H1 (cell line): ENCODE data around the gene TNS3. TPM values are rescaled to one million over a fixed set of nuclear protein-coding genes. Genes with fewer than 3 reads are reported as not detected.

Experiments used
- CTCF ChIA-PET: fragments of 300-600 bp; sonication (Branson Sonifier 250); formaldehyde crosslinking; loops from one replicate; lab custom pipeline; 2021; ENCODE audit not compliant: partially characterized antibody; lab: Charles Lee
- POLR2A ChIA-PET: fragments of 300-600 bp; sonication (Branson Sonifier 250); formaldehyde crosslinking; loops from one replicate; lab custom pipeline; 2021; ENCODE audit warnings: inconsistent platforms; ENCODE audit not compliant: partially characterized antibody; lab: Charles Lee
- DNase-seq, 2 experiments: peaks; one replicate each; pipeline versions ENCODE4 v3.0.0 to v3.0.0-alpha.2; 2010 to 2022; ENCODE audit warnings: low spot score in 2 of 2, low read depth in 1 of 2, mixed read lengths in 1 of 2
- FAIRE-seq: peaks from 2 replicates; lab custom pipeline; 2011; peaks lifted over from hg19 to GRCh38; lab: Jason Lieb, UNC
- H2AFZ ChIP-seq: 2 replicates; pipeline ENCODE4 v1.8.1; 2012; ENCODE audit warnings: low read length, inconsistent platforms
- H2AK5ac ChIP-seq: 2 replicates; pipeline ENCODE4 v1.6.1; 2013; ENCODE audit warnings: low read depth, low read length
- H2BK120ac ChIP-seq: replicated peaks from 2 replicates; pipeline ENCODE3; 2013; ENCODE audit warnings: low read depth, low read length, inconsistent platforms
- H2BK12ac ChIP-seq: 2 replicates; pipeline ENCODE4 v1.6.1; 2013; ENCODE audit warnings: low read depth, low read length
- H2BK15ac ChIP-seq: 2 replicates; pipeline ENCODE4 v1.6.1; 2013; ENCODE audit warnings: low read length
- H2BK20ac ChIP-seq: 2 replicates; pipeline ENCODE4 v1.6.1; 2013; ENCODE audit warnings: low read length
- H2BK5ac ChIP-seq: 2 replicates; pipeline ENCODE4 v1.6.1; 2013; ENCODE audit warnings: low read depth, low read length
- H3K14ac ChIP-seq: 2 replicates; pipeline ENCODE4 v1.6.1; 2013; ENCODE audit warnings: inconsistent platforms; ENCODE audit not compliant: insufficient read length
- H3K18ac ChIP-seq: 2 replicates; pipeline ENCODE4 v1.6.1; 2013; ENCODE audit warnings: low read length; ENCODE audit errors: extremely low read depth
- H3K23ac ChIP-seq: 2 replicates; pipeline ENCODE4 v1.6.1; 2013; ENCODE audit warnings: inconsistent platforms; ENCODE audit not compliant: insufficient read length
- H3K23me2 ChIP-seq: 2 replicates; pipeline ENCODE4 v1.6.1; 2013; ENCODE audit warnings: low read depth, low read length
- H3K27ac ChIP-seq: 2 replicates; pipeline ENCODE4 v1.6.1; 2011; ENCODE audit warnings: low read depth, low read length, inconsistent platforms
- H3K27me3 ChIP-seq, 4 experiments: replicated peaks in 1 of 4; 1 replicate in 1 of 4; 2 replicates in 3 of 4; pipeline versions ENCODE4 v1.6.1 to v1.8.1; 2011 to 2013; ENCODE audit warnings: low read length in 3 of 4, mild to moderate bottlenecking in 3 of 4, inconsistent platforms in 2 of 4, mixed read lengths in 2 of 4, moderate library complexity in 1 of 4; ENCODE audit not compliant: control insufficient read depth in 3 of 4, insufficient read depth in 3 of 4; ENCODE audit errors: extremely low read depth in 1 of 4
- H3K36me3 ChIP-seq, 4 experiments: 2 replicates each; pipeline versions ENCODE4 v1.6.1 to v1.8.1; 2011 to 2013; ENCODE audit warnings: mild to moderate bottlenecking in 4 of 4, low read length in 3 of 4, moderate library complexity in 2 of 4, control low read depth in 1 of 4, inconsistent platforms in 1 of 4; ENCODE audit not compliant: insufficient read depth in 4 of 4, control insufficient read depth in 2 of 4
- H3K4ac ChIP-seq: replicated peaks from 2 replicates; pipeline ENCODE3; 2013; ENCODE audit warnings: low read length, low read depth, mixed read lengths, inconsistent platforms; ENCODE audit not compliant: insufficient read length
- H3K4me1 ChIP-seq, 4 experiments: replicated peaks in 1 of 4; 1 replicate in 1 of 4; 2 replicates in 3 of 4; pipeline versions ENCODE4 v1.6.1 to v1.8.1; 2011 to 2013; ENCODE audit warnings: low read length in 3 of 4, inconsistent platforms in 2 of 4, mixed read lengths in 1 of 4; ENCODE audit not compliant: insufficient read depth in 4 of 4, control insufficient read depth in 3 of 4
- H3K4me2 ChIP-seq, 2 experiments: 2 replicates each; pipeline versions ENCODE4 v1.6.1 to v1.8.1; 2011 to 2013; ENCODE audit warnings: low read depth in 2 of 2, low read length in 2 of 2, control low read depth in 1 of 2, inconsistent platforms in 1 of 2, mild to moderate bottlenecking in 1 of 2; ENCODE audit not compliant: insufficient read depth in 1 of 2
- H3K4me3 ChIP-seq, 4 experiments: fragments of 200-600, 300-600 bp in 1 of 4; sonication (generic), shearing (Covaris generic), sonication (Bioruptor Twin) in 1 of 4; 2 replicates each; pipeline versions ENCODE4 v1.5.1 to v1.8.1; 2011 to 2016; ENCODE audit warnings: low read length in 4 of 4, low read depth in 3 of 4, control low read depth in 2 of 4, inconsistent platforms in 2 of 4, mild to moderate bottlenecking in 2 of 4, mixed read lengths in 1 of 4, moderate library complexity in 1 of 4; ENCODE audit not compliant: insufficient read depth in 2 of 4; ENCODE audit errors: extremely low read depth in 1 of 4
- H3K56ac ChIP-seq: replicated peaks from 2 replicates; pipeline ENCODE3; 2013; ENCODE audit warnings: low read depth, mild to moderate bottlenecking, mixed read lengths, low read length, inconsistent platforms; ENCODE audit not compliant: insufficient read length
- H3K79me1 ChIP-seq: 2 replicates; pipeline ENCODE4 v1.6.1; 2013; ENCODE audit warnings: low read depth, low read length, control low read depth
- H3K79me2 ChIP-seq, 2 experiments: 2 replicates each; pipeline versions ENCODE4 v1.6.1 to v1.8.1; 2012 to 2013; ENCODE audit warnings: low read length in 2 of 2, mild to moderate bottlenecking in 2 of 2, inconsistent platforms in 1 of 2; ENCODE audit not compliant: insufficient read depth in 2 of 2, control insufficient read depth in 1 of 2
- H3K9ac ChIP-seq, 4 experiments: replicated peaks in 1 of 4; 1 replicate in 1 of 4; 2 replicates in 3 of 4; pipeline versions ENCODE4 v1.6.1 to v1.8.1; 2011 to 2013; ENCODE audit warnings: low read depth in 3 of 4, low read length in 3 of 4, control low read depth in 2 of 4, mild to moderate bottlenecking in 2 of 4, moderate library complexity in 2 of 4, inconsistent platforms in 1 of 4; ENCODE audit errors: extremely low read depth in 1 of 4
- H3K9me3 ChIP-seq, 2 experiments: 2 replicates each; pipeline versions ENCODE4 v1.6.1 to v1.8.1; 2012 to 2013; ENCODE audit warnings: mild to moderate bottlenecking in 2 of 2, moderate library complexity in 2 of 2, control low read depth in 1 of 2, inconsistent platforms in 1 of 2, low read depth in 1 of 2, low read length in 1 of 2, mixed read lengths in 1 of 2; ENCODE audit not compliant: insufficient read depth in 2 of 2
- H4K20me1 ChIP-seq, 2 experiments: replicated peaks in 1 of 2; 2 replicates each; pipeline versions ENCODE3 to v1.8.1; 2011 to 2013; ENCODE audit warnings: inconsistent platforms in 2 of 2, low read length in 2 of 2, mild to moderate bottlenecking in 1 of 2; ENCODE audit not compliant: insufficient read depth in 2 of 2, control insufficient read depth in 1 of 2
- H4K5ac ChIP-seq: 2 replicates; pipeline ENCODE4 v1.6.1; 2013; ENCODE audit warnings: low read length, low read depth, mixed read lengths, inconsistent platforms; ENCODE audit not compliant: insufficient read length
- H4K8ac ChIP-seq: 2 replicates; pipeline ENCODE4 v1.8.0; 2013; ENCODE audit warnings: mild to moderate bottlenecking, moderate library complexity, low read length, inconsistent platforms; ENCODE audit not compliant: insufficient read depth; ENCODE audit errors: extremely low read depth
- H4K91ac ChIP-seq: replicated peaks from 2 replicates; pipeline ENCODE3; 2013; ENCODE audit warnings: low read length, mixed read lengths, inconsistent platforms; ENCODE audit not compliant: insufficient read length
- ATF3 ChIP-seq: IDR thresholded peaks from 2 replicates; pipeline ENCODE4 v1.6.1; 2011; ENCODE audit warnings: low read depth, mild to moderate bottlenecking, low read length; ENCODE audit not compliant: insufficient read depth
- BRCA1 ChIP-seq: IDR thresholded peaks from 2 replicates; pipeline ENCODE4 v1.6.1; 2012; ENCODE audit warnings: low read depth, low read length, improper control_type of control experiment
- CHD1 ChIP-seq: IDR thresholded peaks from 2 replicates; pipeline ENCODE4 v1.6.1; 2012; ENCODE audit warnings: low read depth, low read length, improper control_type of control experiment
- CHD2 ChIP-seq: IDR thresholded peaks from 2 replicates; pipeline ENCODE4 v1.6.1; 2012; ENCODE audit warnings: low read length, improper control_type of control experiment
- EP300 ChIP-seq, 2 experiments: IDR thresholded peaks; 1 replicate in 1 of 2; 2 replicates in 1 of 2; pipeline ENCODE4 v1.6.1; 2011 to 2012; ENCODE audit warnings: low read depth in 2 of 2, low read length in 2 of 2, mild to moderate bottlenecking in 2 of 2, borderline replicate concordance in 1 of 2, inconsistent platforms in 1 of 2, moderate library complexity in 1 of 2
- GTF2F1 ChIP-seq: IDR thresholded peaks from 2 replicates; pipeline ENCODE4 v1.6.1; 2012; ENCODE audit warnings: low read depth, low read length, improper control_type of control experiment, borderline replicate concordance
- HDAC6 ChIP-seq: IDR thresholded peaks from one replicate; pipeline ENCODE4 v1.7.1; 2012; ENCODE audit warnings: low read depth, mild to moderate bottlenecking, inconsistent platforms, low read length, moderate library complexity
- SIRT6 ChIP-seq: IDR thresholded peaks from one replicate; pipeline ENCODE4 v1.7.1; 2012; ENCODE audit warnings: low read length, inconsistent platforms
- SIX5 ChIP-seq: IDR thresholded peaks from 2 replicates; pipeline ENCODE4 v1.6.1; 2011; ENCODE audit warnings: mild to moderate bottlenecking, low read depth, low read length
- SP1 ChIP-seq: IDR thresholded peaks from 2 replicates; pipeline ENCODE4 v1.6.1; 2011; ENCODE audit warnings: low read depth, low read length
- TAF7 ChIP-seq: optimal IDR thresholded peaks from 2 replicates; pipeline ENCODE3; 2011; ENCODE audit warnings: low read depth, mild to moderate bottlenecking, inconsistent platforms, low read length, moderate library complexity, borderline replicate concordance
- WGBS, 2 experiments: shearing (Covaris generic) in 1 of 2; methylation state at CpG; one replicate each; pipeline versions ENCODE4 v1.1.6 to v1.1.7; 2013 to 2015; ENCODE audit warnings: low lambda C conversion rate in 2 of 2, mixed read lengths in 2 of 2, inconsistent platforms in 1 of 2, low coverage in 1 of 2, missing lambda C conversion rate in 1 of 2; ENCODE audit not compliant: insufficient replicate concordance in 2 of 2, insufficient coverage in 1 of 2, insufficient read length in 1 of 2; ENCODE audit errors: extremely low coverage in 1 of 2, missing lambda C conversion rate in 1 of 2; 5-methylcytosine and 5-hydroxymethylcytosine counted together
- polyA plus RNA-seq, 7 experiments: library from polyadenylated mRNA; depleted of rRNA in 3 of 7; stranded (reverse) in 5 of 7; unstranded in 2 of 7; fragments of >200 nt in 5 of 7; fragments of 200-250 nt in 2 of 7; gene quantifications; 1 replicate in 5 of 7; 2 replicates in 1 of 7; 4 replicates in 1 of 7; pipeline versions ENCODE4 v1.2.1 to v1.2.3, GENCODE V29; 2011 to 2013; ENCODE audit warnings: missing spikeins in 2 of 7, mixed read lengths in 2 of 7
- total RNA-seq: library from RNA; stranded (reverse); fragmentation: NEBNext Ultra II Directional; extraction: Animal tissue kit (Norgen Biotek cat#: 25700); gene quantifications from 2 replicates; pipeline ENCODE4 v1.2.1, GENCODE V29; 2021

TNS3 gene
- total and polyA plus RNA-seq, 2 of the 8 experiments (the other 6 are each of a cell fraction or from before 2014, with no cell fraction given): 11.9 to 24.2 TPM

GRCh38 chr7:47375121-47375938 is 206.6 kb downstream of the TNS3 start:
- Histone ChIP-seq H3K14ac (no peak overlapping the region), H3K36me3 (no peaks in the 10 kb centered on the region; a peak in 1 of 8 replicates), H4K20me1 (peaks cover 0 to 1% of the 10 kb centered on the region in 2 experiments), H2BK20ac (no peak overlapping the region), H4K5ac (no peak overlapping the region), H2AFZ (no peak overlapping the region), H3K4me1 (peaks cover 3 to 13% (median 10%) of the 10 kb centered on the region in 4 experiments), H2BK15ac (no peak overlapping the region), H3K23ac (no peak overlapping the region), H2BK12ac (no peak overlapping the region), H2BK5ac (no peak overlapping the region), H3K18ac (no peak overlapping the region), H3K9me3 (no peaks in the 10 kb centered on the region), H3K79me1 (peaks cover 3% of the 10 kb centered on the region; the same call in 1 of the 2 replicates), H3K4me3 (no peak overlapping the region), H3K27me3 (no peaks in the 10 kb centered on the region; a peak in 1 of 7 replicates), H2AK5ac (no peak overlapping the region), H3K9ac (no peak overlapping the region), H4K8ac (no peak overlapping the region), H3K27ac (no peak overlapping the region)
- DNase-seq (no peak), FAIRE-seq (no peak)
- POLR2A ChIA-PET: no interaction called here
- CTCF ChIA-PET: no interaction called here
- WGBS, 2 experiments: 76% methylated on average over 11 of the region's 11 CpGs; no CpG with 5 or more reads in 1 of the 2 experiments
- TF ChIP-seq SIX5 (no peak), ATF3 (no peak), SIRT6 (no peak), TAF7 (no peak), CHD1 (no peak), SP1 (no peak), HDAC6 (no peak), GTF2F1 (no peak), BRCA1 (no peak), CHD2 (no peak), EP300 (IDR thresholded peaks at IDR 0.05; ENCODE audit: borderline replicate concordance in 1 of 2, low read depth in 2 of 2, low read length in 2 of 2) (no peak)
- TF ChIP-seq, all 59 proteins: peak for 0
- Histone ChIP-seq H3K56ac (no peak overlapping the region), H3K4ac (no peak overlapping the region), H4K91ac (no peak overlapping the region), H3K79me2 (no peaks in the 10 kb centered on the region; a peak in 1 of 4 replicates), H3K23me2 (no peaks in the 10 kb centered on the region; the same call in 1 of the 2 replicates), H2BK120ac (no peak overlapping the region), H3K4me2 (no peak overlapping the region)
